Liver (tissue), 9 donors: ENCODE measurements around the gene CELSR1. TPM values are rescaled to one million over a fixed set of nuclear protein-coding genes. Genes with fewer than 3 reads are reported as not detected.

Experiments used
- DNase-seq: peaks from one replicate; pipeline ENCODE4 v3.0.0-alpha.2; 2017; ENCODE audit warnings: low spot score
- H3K27ac ChIP-seq, 2 donors: one replicate each; pipeline ENCODE4 v1.7.0; 2013; ENCODE audit warnings: inconsistent platforms in 2 of 2, low read length in 2 of 2, control low read depth in 1 of 2, low read depth in 1 of 2, mild to moderate bottlenecking in 1 of 2
- H3K27me3 ChIP-seq, 4 donors: one replicate each; pipeline versions ENCODE4 v1.6.1 to v1.7.0; 2013; ENCODE audit warnings: low read length in 3 of 4, inconsistent platforms in 1 of 4, mild to moderate bottlenecking in 1 of 4, moderate library complexity in 1 of 4; ENCODE audit not compliant: control insufficient read depth in 4 of 4, insufficient read depth in 4 of 4
- H3K36me3 ChIP-seq, 4 donors: one replicate each; pipeline versions ENCODE4 v1.6.1 to v1.7.0; 2013; ENCODE audit warnings: low read length in 3 of 4, mild to moderate bottlenecking in 3 of 4, low read depth in 1 of 4, moderate library complexity in 1 of 4; ENCODE audit not compliant: control insufficient read depth in 4 of 4, insufficient read depth in 3 of 4
- H3K4me1 ChIP-seq, 4 donors: one replicate each; pipeline versions ENCODE4 v1.6.1 to v1.7.0; 2013; ENCODE audit warnings: low read length in 3 of 4, mild to moderate bottlenecking in 3 of 4, moderate library complexity in 1 of 4; ENCODE audit not compliant: control insufficient read depth in 4 of 4, insufficient read depth in 4 of 4
- H3K4me3 ChIP-seq, 3 donors: one replicate each; pipeline versions ENCODE4 v1.6.1 to v1.7.0; 2013; ENCODE audit warnings: low read length in 3 of 3, control low read depth in 1 of 3, low read depth in 1 of 3, mild to moderate bottlenecking in 1 of 3
- H3K9ac ChIP-seq, 2 donors: one replicate each; pipeline ENCODE4 v1.7.0; 2013; ENCODE audit warnings: low read length in 2 of 2, mild to moderate bottlenecking in 2 of 2, moderate library complexity in 2 of 2, control low read depth in 1 of 2, low read depth in 1 of 2
- H3K9me3 ChIP-seq, 4 donors: one replicate each; pipeline versions ENCODE4 v1.6.1 to v1.7.0; 2013; ENCODE audit warnings: low read length in 3 of 4; ENCODE audit not compliant: control insufficient read depth in 4 of 4
- ATF3 ChIP-seq: IDR thresholded peaks from 2 replicates; pipeline ENCODE4 v1.6.1; 2016; ENCODE audit warnings: antibody characterized with exemption
- CTCF ChIP-seq: fragments of 150-350 bp; IDR thresholded peaks from 2 replicates; pipeline ENCODE4 v1.5.1; 2017; ENCODE audit warnings: improper control_type of control experiment, low read depth, low read length; ENCODE audit not compliant: missing input control
- EGR1 ChIP-seq, 2 donors: IDR thresholded peaks; 2 replicates each; pipeline ENCODE4 v1.6.1; 2016 to 2018; ENCODE audit warnings: antibody characterized with exemption in 2 of 2, low read depth in 2 of 2
- FOXA1 ChIP-seq: IDR thresholded peaks from 2 replicates; pipeline ENCODE4 v1.6.1; 2016; ENCODE audit warnings: antibody characterized with exemption
- FOXA2 ChIP-seq: IDR thresholded peaks from 2 replicates; pipeline ENCODE4 v1.6.1; 2016; ENCODE audit warnings: antibody characterized with exemption
- GABPA ChIP-seq, 2 donors: IDR thresholded peaks in 1 of 2; conservative IDR thresholded peaks in 1 of 2; 2 replicates each; pipeline ENCODE4 v1.6.1; 2016; ENCODE audit warnings: antibody characterized with exemption in 2 of 2, mild to moderate bottlenecking in 1 of 2, moderate library complexity in 1 of 2
- HNF4A ChIP-seq, 2 donors: conservative IDR thresholded peaks; 2 replicates each; pipeline ENCODE4 v1.6.1; 2016; ENCODE audit warnings: antibody characterized with exemption in 2 of 2, mild to moderate bottlenecking in 2 of 2
- HNF4G ChIP-seq: IDR thresholded peaks from 2 replicates; pipeline ENCODE4 v1.6.1; 2016; ENCODE audit warnings: antibody characterized with exemption
- MAX ChIP-seq: IDR thresholded peaks from 2 replicates; pipeline ENCODE4 v1.6.1; 2016; ENCODE audit warnings: antibody characterized with exemption
- NR2F2 ChIP-seq: IDR thresholded peaks from 2 replicates; pipeline ENCODE4 v1.6.1; 2016; ENCODE audit warnings: antibody characterized with exemption
- RAD21 ChIP-seq, 2 donors: IDR thresholded peaks; 2 replicates each; pipeline ENCODE4 v1.6.1; 2016; ENCODE audit warnings: antibody characterized with exemption in 2 of 2, mild to moderate bottlenecking in 2 of 2
- REST ChIP-seq: IDR thresholded peaks from 2 replicates; pipeline ENCODE4 v1.6.1; 2016; ENCODE audit warnings: antibody characterized with exemption, mild to moderate bottlenecking
- RXRA ChIP-seq, 2 donors: IDR thresholded peaks; 2 replicates each; pipeline ENCODE4 v1.6.1; 2017 to 2018; ENCODE audit warnings: antibody characterized with exemption in 2 of 2, mild to moderate bottlenecking in 1 of 2
- SP1 ChIP-seq: IDR thresholded peaks from 2 replicates; pipeline ENCODE4 v1.6.1; 2018; ENCODE audit warnings: antibody characterized with exemption, mild to moderate bottlenecking
- TAF1 ChIP-seq: conservative IDR thresholded peaks from 2 replicates; pipeline ENCODE4 v1.6.1; 2016; ENCODE audit warnings: antibody characterized with exemption, mild to moderate bottlenecking
- YY1 ChIP-seq: IDR thresholded peaks from 2 replicates; pipeline ENCODE4 v1.6.1; 2016; ENCODE audit warnings: antibody characterized with exemption, mild to moderate bottlenecking
- ZBTB33 ChIP-seq: IDR thresholded peaks from 2 replicates; pipeline ENCODE4 v1.6.1; 2016; ENCODE audit warnings: antibody characterized with exemption
- whole genome bisulfite sequencing: extraction: QIAGEN DNeasy Blood & Tissue Kit; methylation state at CpG from one replicate; pipeline ENCODE4 v1.1.7; 2013; 5-methylcytosine and 5-hydroxymethylcytosine counted together
- polyA plus RNA-seq, 2 donors: library from polyadenylated mRNA; stranded (reverse) in 1 of 2; unstranded in 1 of 2; fragments of 200-250 nt in 1 of 2; fragments of >200 nt in 1 of 2; fragmentation: Nextera tagmentation in 1 of 2; extraction: Ambion mirVana in 1 of 2; gene quantifications; one replicate each; pipeline versions ENCODE4 v1.2.1 to v1.2.3, GENCODE V29; 2013 to 2015
- total RNA-seq, 2 donors: library from RNA; depleted of rRNA; stranded (reverse); fragments of >200 nt; gene quantifications; one replicate each; pipeline ENCODE4 v1.2.3, GENCODE V29; 2014
- donor health status: healthy.
- donor health status: healthy.
- donor health status: healthy.
- donor health status: healthy.
- donor health status: healthy.

CELSR1 gene
- total and polyA plus RNA-seq, 4 donors: 0.37 to 1.6 (median 1.3) TPM

- no peak for DNase-seq
- TF ChIP-seq FOXA2: no peak
- no peak for TF ChIP-seq ATF3
- no peak for TF ChIP-seq HNF4G
- WGBS: 96% methylated on average over 30 of the region's 30 CpGs
- Histone ChIP-seq H3K27me3 (peaks cover 0 to 10% (median 4%) of the 10 kb centered on the region in 4 donors), H3K36me3 (no peaks in the 10 kb centered on the region), H3K9me3 (no peaks in the 10 kb centered on the region), H3K4me3 (no peak overlapping the region), H3K4me1 (peaks cover 10 to 13% (median 11%) of the 10 kb centered on the region in 4 donors), H3K9ac (no peak overlapping the region), H3K27ac (no peak overlapping the region)
Measured at GRCh38 chr22:46534177-46534776, 3.1 kb downstream of the CELSR1 start.

- no peak for DNase-seq
- Histone ChIP-seq H3K4me1 (peaks cover 6 to 10% (median 8%) of the 10 kb centered on the region in 4 donors), H3K36me3 (no peaks in the 10 kb centered on the region), H3K9ac (no peak overlapping the region), H3K9me3 (no peaks in the 10 kb centered on the region), H3K4me3 (no peak overlapping the region), H3K27me3 (peaks cover 0 to 10% (median 3%) of the 10 kb centered on the region in 4 donors), H3K27ac (no peak overlapping the region)
- TF ChIP-seq ATF3 (no peak), HNF4A (conservative IDR thresholded peaks at IDR 0.05) (no peak), SP1 (no peak), MAX (no peak), RXRA (IDR thresholded peaks at IDR 0.05) (no peak), CTCF (no peak), ZBTB33 (no peak), FOXA1 (no peak), EGR1 (IDR thresholded peaks at IDR 0.05; ENCODE audit: low read depth in 2 of 2) (no peak), GABPA (IDR thresholded peaks at IDR 0.05 in 1 of 2, conservative IDR thresholded peaks at IDR 0.05 in 1 of 2) (no peak), FOXA2 (no peak), YY1 (no peak), RAD21 (IDR thresholded peaks at IDR 0.05) (no peak), NR2F2 (no peak), REST (no peak), TAF1 (no peak)
- 93% methylated on average over 41 of the region's 41 CpGs for WGBS
Measured at GRCh38 chr22:46533070-46533833, 4.2 kb downstream of the CELSR1 start.
